Small intestine (tissue), 16 donors: ENCODE measurements around the gene PRR14L. TPM values are rescaled to one million over a fixed set of nuclear protein-coding genes. Genes with fewer than 3 reads are reported as not detected.
"Not testable (repeated sequence)": the region's sequence is repeated elsewhere in the genome, so short reads cannot be mapped to it uniquely, and the experiment has no call there.

Experiments
- DNase-seq, 2 donors: peaks; one replicate each; pipeline versions ENCODE4 v3.0.0 to v3.0.0-alpha.2; 2013
- FAIRE-seq: peaks from 2 replicates; lab custom pipeline; 2012; peaks lifted over from hg19 to GRCh38; lab: Jason Lieb, UNC
- H3K27ac ChIP-seq, 3 donors: one replicate each; pipeline ENCODE4 v1.5.1; 2013; ENCODE audit warnings: low read length in 2 of 3, mild to moderate bottlenecking in 2 of 3, control low read depth in 1 of 3, inconsistent platforms in 1 of 3, low read depth in 1 of 3, moderate library complexity in 1 of 3
- H3K27me3 ChIP-seq, 3 donors: one replicate each; pipeline ENCODE4 v1.6.1; 2013; ENCODE audit warnings: low read length in 3 of 3, inconsistent platforms in 1 of 3; ENCODE audit not compliant: control insufficient read depth in 3 of 3, insufficient read depth in 3 of 3
- H3K36me3 ChIP-seq, 3 donors: one replicate each; pipeline ENCODE4 v1.6.1; 2013; ENCODE audit warnings: low read length in 3 of 3, inconsistent platforms in 1 of 3, low read depth in 1 of 3, mild to moderate bottlenecking in 1 of 3, moderate library complexity in 1 of 3; ENCODE audit not compliant: control insufficient read depth in 3 of 3, insufficient read depth in 2 of 3
- H3K4me1 ChIP-seq, 3 donors: one replicate each; pipeline ENCODE4 v1.6.1; 2013; ENCODE audit warnings: low read length in 2 of 3, inconsistent platforms in 1 of 3, low read depth in 1 of 3, mild to moderate bottlenecking in 1 of 3, moderate library complexity in 1 of 3; ENCODE audit not compliant: control insufficient read depth in 3 of 3, insufficient read depth in 2 of 3
- H3K4me3 ChIP-seq, 3 donors: one replicate each; pipeline ENCODE4 v1.5.1; 2013; ENCODE audit warnings: low read length in 3 of 3, control low read depth in 1 of 3, inconsistent platforms in 1 of 3, low read depth in 1 of 3, mild to moderate bottlenecking in 1 of 3, moderate library complexity in 1 of 3
- H3K9me3 ChIP-seq, 2 donors: one replicate each; pipeline ENCODE4 v1.6.1; 2013; ENCODE audit warnings: low read depth in 1 of 2, low read length in 1 of 2; ENCODE audit not compliant: control insufficient read depth in 2 of 2, insufficient read depth in 1 of 2
- WGBS, 3 donors: extraction: QIAGEN DNeasy Blood & Tissue Kit; methylation state at CpG; one replicate each; pipeline ENCODE4 v1.1.7; 2013; 5-methylcytosine and 5-hydroxymethylcytosine counted together
- long read RNA-seq, 10 donors: transcript quantifications; one replicate each; lab custom pipeline, GENCODE V29; 2026
- polyA plus RNA-seq, 4 donors: library from polyadenylated mRNA; stranded (reverse) in 3 of 4; unstranded in 1 of 4; fragments of 200-250 nt in 3 of 4; fragments of 120-200 nt in 1 of 4; gene quantifications; one replicate each; pipeline versions ENCODE4 v1.2.1 to v1.2.3, GENCODE V29; 2013
- donor health status: healthy with polysubstance abuse.
- donor health status: control.
- donor health status: control.
- donor health status: Bipolar disorder and iron deficiency.
- donor health status: healthy.

PRR14L gene
- 10 to 100 TPM in 2 of 4 donors, 1 to 10 TPM in 2; 6.2 to 25.5 (median 9.3) TPM for polyA plus RNA-seq
- long read RNA-seq, donor 1 = 0 reads
- long read RNA-seq, donor 2, partial matches to known transcripts = 7 of 9 reads
- long read RNA-seq, donor 2, other reads (novel, unspliced or antisense) = 0 of 9 reads
- long read RNA-seq, donor 3, partial matches to known transcripts = 11 of 11 reads
- long read RNA-seq, donor 3, other reads (novel, unspliced or antisense) = 0 of 11 reads
- long read RNA-seq, donor 4 = 0 reads
- long read RNA-seq, donor 5 = 0 reads
- long read RNA-seq, donor 6, partial matches to known transcripts = 0 of 1 reads
- long read RNA-seq, donor 6, other reads (novel, unspliced or antisense) = 0 of 1 reads
- long read RNA-seq, donor 7 = 0 reads
- long read RNA-seq, donor 8 = 0 reads
- long read RNA-seq, donor 9 = 0 reads
- long read RNA-seq, donor 10, partial matches to known transcripts = 0 of 4 reads
- long read RNA-seq, donor 10, other reads (novel, unspliced or antisense) = 0 of 4 reads

GRCh38 chr22:31749636-31750364 lies at the start of gene PRR14L:
TSS of gene PRR14L (minus strand) at chr22:31750132. CDS start at chr22:31738860, 11,272 bp downstream.
- no peak for FAIRE-seq
- peaks cover 0 to 10% (median 0%) of the 10 kb centered on the region in 3 donors for H3K36me3 ChIP-seq
- H3K4me3 ChIP-seq = peak within 1 kb of the TSS; percentile 82 to 88 (median 85)
- H3K9me3 ChIP-seq = no peaks in the 10 kb centered on the region
- 0 to 1% (median 1%) methylated on average over 36 to 62 of the region's 62 CpGs for WGBS, 3 donors
- DNase-seq = peak; percentile 99
- peaks cover 2 to 19% (median 5%) of the 10 kb centered on the region in 3 donors for H3K4me1 ChIP-seq
- H3K27me3 ChIP-seq = no peaks in the 10 kb centered on the region
- peak within 1 kb of the TSS; percentile 59 to 91 (median 86) for H3K27ac ChIP-seq

- 83 to 87% (median 86%) methylated on average over 8 of the region's 8 CpGs for WGBS, 3 donors
- not testable (repeated sequence) for H3K27ac ChIP-seq, FAIRE-seq, H3K4me1 ChIP-seq, H3K4me3 ChIP-seq, H3K27me3 ChIP-seq, H3K9me3 ChIP-seq, DNase-seq
- peaks cover 18 to 44% (median 19%) of the 10 kb centered on the region in 3 donors for H3K36me3 ChIP-seq
Measured at GRCh38 chr22:31799358-31799757, 49.4 kb upstream of the PRR14L start.

- H3K4me1 ChIP-seq = no peaks in the 10 kb centered on the region
- H3K36me3 ChIP-seq = peaks cover 3 to 35% (median 5%) of the 10 kb centered on the region in 3 donors
- no peaks in the 10 kb centered on the region for H3K9me3 ChIP-seq
- H3K27me3 ChIP-seq = no peaks in the 10 kb centered on the region
- WGBS, 3 donors = 78 to 87% (median 80%) methylated on average over 2 of the region's 2 CpGs
- H3K27ac ChIP-seq = no peak overlapping the region
- no peak for DNase-seq
- no peak for FAIRE-seq
- H3K4me3 ChIP-seq = no peak overlapping the region
Measured at GRCh38 chr22:31790240-31790639, 40.3 kb upstream of the PRR14L start.

GRCh38 chr22:31789803-31790202 lies 39.9 kb upstream of the PRR14L start:
- Histone ChIP-seq H3K4me3 (no peak overlapping the region), H3K4me1 (no peaks in the 10 kb centered on the region), H3K27ac (no peak overlapping the region), H3K9me3 (no peaks in the 10 kb centered on the region), H3K36me3 (peaks cover 3 to 31% (median 3%) of the 10 kb centered on the region in 3 donors), H3K27me3 (no peaks in the 10 kb centered on the region)
- WGBS, 3 donors = 77 to 82% (median 79%) methylated on average over 3 of the region's 3 CpGs
- DNase-seq (no peak), FAIRE-seq (no peak)

- WGBS, 3 donors = 85 to 93% (median 88%) methylated on average over 4 of the region's 4 CpGs
- H3K4me1 ChIP-seq = peaks cover 0 to 18% (median 0%) of the 10 kb centered on the region in 3 donors
- peaks cover 21 to 45% (median 26%) of the 10 kb centered on the region in 3 donors for H3K36me3 ChIP-seq
- H3K27me3 ChIP-seq = no peaks in the 10 kb centered on the region
- H3K9me3 ChIP-seq = no peaks in the 10 kb centered on the region
- DNase-seq (no peak), FAIRE-seq (no peak)
- no peak overlapping the region for H3K27ac ChIP-seq
- no peak overlapping the region for H3K4me3 ChIP-seq
Measured at GRCh38 chr22:31776231-31776630, 26.3 kb upstream of the PRR14L start.

- 80 to 87% (median 86%) methylated on average over 5 of the region's 5 CpGs for WGBS, 3 donors
- Histone ChIP-seq H3K9me3 (no peaks in the 10 kb centered on the region), H3K27ac (peak overlapping the region in 1 of 3 donors; percentile 80), H3K4me3 (no peak overlapping the region), H3K36me3 (peaks cover 15 to 46% (median 17%) of the 10 kb centered on the region in 3 donors), H3K27me3 (no peaks in the 10 kb centered on the region), H3K4me1 (peaks cover 0 to 18% (median 0%) of the 10 kb centered on the region in 3 donors)
- FAIRE-seq (no peak), DNase-seq (peak in 1 of 2 donors; percentile 68)
Measured at GRCh38 chr22:31773416-31773815, 23.5 kb upstream of the PRR14L start.

GRCh38 chr22:31768422-31769059 lies 18.6 kb upstream of the PRR14L start:
- Histone ChIP-seq H3K27me3 (no peaks in the 10 kb centered on the region), H3K4me1 (peaks cover 0 to 14% (median 0%) of the 10 kb centered on the region in 3 donors), H3K36me3 (peaks cover 4 to 39% (median 19%) of the 10 kb centered on the region in 3 donors), H3K27ac (no peak overlapping the region), H3K9me3 (no peaks in the 10 kb centered on the region), H3K4me3 (no peak overlapping the region)
- WGBS, 3 donors = 88 to 98% (median 93%) methylated on average over 4 of the region's 4 CpGs
- FAIRE-seq (no peak), DNase-seq (no peak)

- WGBS, 3 donors = 96 to 98% (median 97%) methylated on average over 3 of the region's 3 CpGs
- FAIRE-seq = no peak
- H3K36me3 ChIP-seq = peaks cover 3 to 41% (median 15%) of the 10 kb centered on the region in 3 donors
Measured at GRCh38 chr22:31764785-31765184, 14.9 kb upstream of the PRR14L start.

More at GRCh38 chr22:31764785-31765184, 14.9 kb upstream of the PRR14L start:
- Histone ChIP-seq H3K27me3 (no peaks in the 10 kb centered on the region), H3K4me1 (no peaks in the 10 kb centered on the region), H3K9me3 (no peaks in the 10 kb centered on the region), H3K27ac (no peak overlapping the region), H3K4me3 (no peak overlapping the region)
- DNase-seq = no peak
